IPS DF 6.9 (cell line): ENCODE data around the gene VAMP2.

Experiments
- DNase-seq: peaks from one replicate; pipeline ENCODE4 v3.0.0-alpha.2; 2013; ENCODE audit warnings: low read depth, low spot score
- H3K27ac ChIP-seq: one replicate; pipeline ENCODE4 v1.5.1; 2013; ENCODE audit warnings: low read length, control low read depth
- H3K27me3 ChIP-seq: 2 replicates; pipeline ENCODE4 v1.6.1; 2013; ENCODE audit warnings: mild to moderate bottlenecking, low read length; ENCODE audit not compliant: control insufficient read depth, insufficient read depth
- H3K36me3 ChIP-seq: 2 replicates; pipeline ENCODE4 v1.6.1; 2013; ENCODE audit warnings: low read length; ENCODE audit not compliant: control insufficient read depth, insufficient read depth
- H3K4me1 ChIP-seq: 2 replicates; pipeline ENCODE4 v1.6.1; 2013; ENCODE audit warnings: low read length; ENCODE audit not compliant: control insufficient read depth, insufficient read depth
- H3K4me3 ChIP-seq: 2 replicates; pipeline ENCODE4 v1.5.1; 2013; ENCODE audit warnings: mild to moderate bottlenecking, low read length
- H3K9me3 ChIP-seq: 2 replicates; pipeline ENCODE4 v1.6.1; 2013; ENCODE audit warnings: low read length, inconsistent platforms; ENCODE audit not compliant: control insufficient read depth, insufficient read depth
- WGBS: extraction: QIAGEN DNeasy Blood & Tissue Kit; methylation state at CpG from one replicate; pipeline ENCODE4 v1.1.7; 2013; ENCODE audit warnings: mixed read lengths, missing lambda C conversion rate; ENCODE audit not compliant: insufficient read length, insufficient coverage; 5-methylcytosine and 5-hydroxymethylcytosine counted together

VAMP2 gene

DNA sequence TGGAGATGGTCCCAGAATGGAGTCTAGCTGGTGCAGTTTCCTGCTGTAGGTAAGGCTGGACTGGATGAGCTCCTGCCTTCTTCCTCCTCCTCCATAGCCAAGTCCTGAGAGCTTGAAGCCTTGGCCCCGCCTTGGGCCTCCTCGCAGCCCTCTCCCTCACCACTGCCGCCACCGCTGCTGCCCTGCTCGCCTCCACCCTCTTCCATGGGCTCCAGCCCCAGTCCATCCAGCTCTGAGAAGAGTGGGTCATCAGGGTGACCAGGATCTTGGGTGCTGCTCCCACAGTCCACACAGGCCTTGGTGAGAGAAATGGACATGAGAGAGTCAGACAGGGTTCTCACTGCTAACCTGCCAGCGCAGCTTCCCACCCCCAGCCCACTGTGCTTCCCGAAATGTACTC is 21.7 kb downstream of the VAMP2 start:
- no CpG with 5 or more reads among the region's 7 CpGs for WGBS
- peaks cover 29% of the 10 kb centered on the region for H3K36me3 ChIP-seq

DNA sequence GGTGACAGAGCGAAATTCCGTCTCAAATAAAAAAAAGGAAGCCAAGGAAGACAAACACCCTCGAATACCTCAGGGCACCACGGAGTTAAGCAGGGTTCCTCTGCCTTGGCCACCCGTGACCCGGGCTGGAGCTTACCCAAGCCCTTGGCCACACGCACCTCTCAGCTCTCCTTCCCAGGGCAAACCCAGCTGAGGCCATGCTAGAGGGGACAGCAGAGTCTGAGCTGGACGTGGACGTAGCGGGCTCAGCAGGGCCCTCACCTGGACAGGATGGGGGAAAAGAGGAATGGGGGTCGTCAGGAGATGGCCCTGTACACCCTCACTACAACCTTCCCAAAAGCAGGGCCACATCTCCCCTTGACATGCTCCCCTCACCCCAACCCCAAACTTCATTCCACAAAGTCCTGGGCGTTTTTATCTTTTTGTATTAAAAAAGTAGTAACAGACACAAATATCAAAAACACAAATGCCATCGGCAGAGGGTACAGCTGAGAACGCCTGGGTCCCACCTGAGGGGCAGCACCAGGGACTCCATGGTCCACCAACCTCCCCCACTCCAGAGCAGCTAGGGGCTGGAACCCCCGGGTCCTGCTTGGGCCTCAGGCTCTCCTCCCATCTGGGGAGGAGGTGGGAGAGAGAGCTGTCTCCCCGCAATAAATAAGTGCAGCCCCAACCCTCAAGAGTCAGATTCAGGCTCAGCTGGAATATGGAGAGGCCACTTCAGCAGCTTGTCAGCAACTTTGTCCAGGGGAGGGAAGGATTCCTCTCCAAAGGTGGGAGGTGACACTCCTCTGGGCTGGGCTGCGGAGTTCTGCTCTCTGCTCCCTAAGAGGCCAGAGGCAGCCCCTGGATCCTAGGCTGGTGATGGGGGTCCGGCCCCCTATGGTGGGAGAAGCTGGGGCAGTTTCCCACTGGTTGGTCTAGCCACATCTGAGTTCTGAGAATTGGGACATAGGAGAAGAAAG is 22.4 kb downstream of the VAMP2 start:
- DNase-seq, result no peak
- H3K27me3 ChIP-seq, result no peaks in the 10 kb centered on the region
- H3K4me3 ChIP-seq, result no peak overlapping the region
- no peaks in the 10 kb centered on the region for H3K4me1 ChIP-seq
- no peak overlapping the region for H3K27ac ChIP-seq
- no CpG with 5 or more reads among the region's 18 CpGs for WGBS
- H3K36me3 ChIP-seq, result peaks cover 23% of the 10 kb centered on the region; the same call in 1 of the 2 replicates
- no peaks in the 10 kb centered on the region for H3K9me3 ChIP-seq

More for the DNA sequence above, 21.7 kb downstream of the VAMP2 start:
- Histone ChIP-seq H3K9me3 (no peaks in the 10 kb centered on the region), H3K27me3 (no peaks in the 10 kb centered on the region), H3K27ac (no peak overlapping the region), H3K4me1 (no peaks in the 10 kb centered on the region; the same call in 1 of the 2 replicates), H3K4me3 (no peak overlapping the region)
- no peak for DNase-seq

DNA sequence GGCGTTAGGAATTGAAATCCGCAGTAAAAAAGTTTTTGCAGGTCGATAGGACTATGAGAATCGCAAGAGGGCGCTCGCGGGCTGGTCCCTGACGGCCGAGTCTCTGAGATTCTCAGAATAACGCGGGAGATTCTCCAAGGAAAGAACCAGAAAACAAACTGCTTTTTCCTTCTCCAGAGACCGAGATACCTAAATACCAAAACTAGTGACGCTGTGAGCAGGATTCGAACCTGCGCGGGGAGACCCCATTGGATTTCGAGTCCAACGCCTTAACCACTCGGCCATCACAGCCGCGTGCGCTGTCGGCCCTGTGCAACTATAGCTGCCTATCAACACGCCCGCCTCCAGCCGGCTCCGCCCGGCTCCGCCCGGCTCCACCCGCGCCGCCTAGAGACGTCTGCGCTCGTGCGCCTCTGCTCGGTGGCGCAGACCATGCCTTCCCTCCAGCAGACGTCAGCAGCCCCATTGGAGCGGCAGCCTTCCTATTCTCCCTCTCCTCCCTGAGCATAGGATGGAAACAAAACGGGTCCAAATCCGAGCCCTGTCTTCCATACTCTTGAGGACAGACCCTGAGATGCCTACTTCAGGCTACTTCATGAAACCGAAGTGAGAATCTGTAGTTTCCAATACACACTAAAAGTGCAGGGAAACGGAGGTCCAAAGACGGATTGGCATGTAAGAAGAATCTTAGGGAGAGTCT is 23.9 kb downstream of the VAMP2 start:
- H3K4me3 ChIP-seq, result peak overlapping the region; percentile 60; the same call in 1 of the 2 replicates
- 0 out of 2 replicates have a peak, but pooled peaks cover under 1% of the 10 kb centered on the region for H3K4me1 ChIP-seq
- WGBS, result no CpG with 5 or more reads among the region's 46 CpGs
- no peak for DNase-seq
- H3K27me3 ChIP-seq, result no peaks in the 10 kb centered on the region
- peaks cover 15% of the 10 kb centered on the region; the same call in 1 of the 2 replicates for H3K36me3 ChIP-seq
- H3K27ac ChIP-seq, result no peak overlapping the region
- no peaks in the 10 kb centered on the region for H3K9me3 ChIP-seq

DNA sequence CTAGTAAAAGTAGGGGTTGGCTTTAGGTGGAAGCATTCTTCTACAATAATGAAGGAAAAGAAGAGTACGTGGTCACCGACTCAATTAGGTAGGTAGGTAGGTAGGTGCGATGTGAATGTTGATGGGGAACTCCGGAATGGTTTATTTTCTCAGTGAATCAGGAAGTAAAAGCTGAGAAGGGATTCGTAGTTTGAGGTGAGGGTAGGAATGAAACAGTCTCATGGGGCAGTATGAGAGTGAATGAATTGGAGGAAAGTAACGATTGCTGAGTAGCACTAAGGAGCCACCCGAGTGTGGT is 24.4 kb downstream of the VAMP2 start:
- Histone ChIP-seq H3K4me1 (peaks cover 2% of the 10 kb centered on the region; the same call in 1 of the 2 replicates), H3K4me3 (peak overlapping the region; percentile 57; the same call in 1 of the 2 replicates), H3K27me3 (no peaks in the 10 kb centered on the region), H3K36me3 (peaks cover 12% of the 10 kb centered on the region; the same call in 1 of the 2 replicates), H3K9me3 (no peaks in the 10 kb centered on the region), H3K27ac (no peak overlapping the region)
- DNase-seq, result no peak
- WGBS, result no CpG with 5 or more reads among the region's 7 CpGs

DNA sequence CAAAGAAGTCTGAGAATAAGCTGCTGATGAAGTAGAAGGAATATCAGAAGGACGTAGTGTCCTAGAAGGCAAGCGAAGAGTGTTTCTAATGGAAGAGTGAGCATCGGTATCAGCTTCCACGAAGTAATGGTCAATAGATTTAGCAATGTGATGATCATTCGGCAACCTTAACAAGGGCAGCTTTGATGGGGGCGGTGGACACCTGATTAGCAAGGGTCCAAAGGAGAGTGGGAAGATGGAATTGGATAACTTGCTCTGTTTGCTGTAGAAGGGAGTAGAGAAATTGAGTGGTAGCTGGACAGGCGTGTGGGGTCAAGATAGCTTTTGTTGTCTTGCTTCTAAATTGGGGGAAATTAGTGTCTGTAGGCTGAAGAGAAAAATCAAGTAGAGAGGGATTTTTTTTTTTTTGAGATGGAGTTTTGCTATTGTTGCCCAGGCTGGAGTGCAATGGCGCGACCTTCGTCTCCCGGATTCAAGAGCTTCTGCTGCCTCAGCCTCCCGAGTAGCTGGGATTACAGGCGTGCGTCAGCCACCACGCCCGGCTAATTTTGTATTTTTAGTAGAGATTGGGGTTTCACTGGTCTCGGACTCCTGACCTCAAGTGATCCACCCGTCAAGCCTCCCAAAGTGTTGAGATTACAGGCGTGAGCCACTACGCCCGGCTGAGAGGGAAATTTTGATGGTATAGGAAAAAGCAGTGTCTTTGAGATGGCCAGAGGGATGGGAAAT is 24.9 kb downstream of the VAMP2 start:
- peak overlapping the region; percentile 57; the same call in 1 of the 2 replicates for H3K4me3 ChIP-seq
- peaks cover 12% of the 10 kb centered on the region; the same call in 1 of the 2 replicates for H3K36me3 ChIP-seq
- H3K9me3 ChIP-seq, result no peaks in the 10 kb centered on the region
- no CpG with 5 or more reads among the region's 21 CpGs for WGBS
- H3K4me1 ChIP-seq, result peaks cover 4% of the 10 kb centered on the region; the same call in 1 of the 2 replicates
- H3K27ac ChIP-seq, result no peak overlapping the region
- H3K27me3 ChIP-seq, result no peaks in the 10 kb centered on the region
- DNase-seq, result no peak

DNA sequence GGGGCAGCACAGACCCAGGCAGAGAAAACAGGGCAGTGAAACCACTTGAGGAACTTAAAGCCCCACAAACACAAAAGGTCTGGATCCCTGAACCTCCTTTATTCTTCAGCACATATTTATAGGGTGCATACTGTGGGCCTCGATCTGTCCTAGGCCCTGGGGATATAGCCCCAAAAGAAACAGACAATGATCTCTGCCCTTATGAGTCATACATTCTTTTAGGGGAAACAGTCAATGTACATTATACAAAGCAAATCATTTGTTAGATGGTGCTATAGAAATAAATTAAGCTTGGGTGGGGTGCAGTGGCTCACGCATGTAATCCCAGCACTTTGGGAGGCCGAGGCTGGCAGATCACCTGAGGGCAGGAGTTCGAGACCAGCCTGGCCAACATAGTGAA is 28.8 kb downstream of the VAMP2 start:
- H3K4me1 ChIP-seq, result peaks cover 4% of the 10 kb centered on the region; the same call in 1 of the 2 replicates
- no peak overlapping the region for H3K4me3 ChIP-seq
- no peaks in the 10 kb centered on the region for H3K9me3 ChIP-seq
- no peaks in the 10 kb centered on the region for H3K36me3 ChIP-seq
- no peak for DNase-seq
- no CpG with 5 or more reads among the region's 4 CpGs for WGBS
- H3K27ac ChIP-seq, result no peak overlapping the region
- H3K27me3 ChIP-seq, result no peaks in the 10 kb centered on the region

DNA sequence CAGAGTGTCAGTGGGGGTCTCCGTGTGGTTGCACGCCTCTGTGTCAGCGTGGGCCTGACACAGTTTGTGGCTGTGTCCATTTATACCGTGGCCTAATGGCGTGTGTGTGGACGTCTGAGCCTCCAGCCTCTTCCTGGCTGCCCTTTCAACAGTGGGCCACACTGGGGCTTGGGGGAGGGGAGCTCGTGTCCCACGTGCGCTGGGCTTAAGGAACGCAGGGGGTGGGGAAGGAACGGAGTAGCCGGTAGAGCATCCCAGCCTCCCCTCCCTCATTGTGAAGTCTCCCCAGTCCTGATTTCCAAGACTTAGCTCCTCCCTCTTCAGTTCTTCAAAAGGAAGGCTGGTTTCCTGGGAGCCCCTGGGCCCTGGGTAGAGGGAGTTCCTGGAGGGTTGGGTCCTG is 29.3 kb downstream of the VAMP2 start:
- Histone ChIP-seq H3K4me3 (no peak overlapping the region), H3K27ac (no peak overlapping the region), H3K27me3 (peaks cover 2% of the 10 kb centered on the region; the same call in 1 of the 2 replicates), H3K4me1 (peaks cover 4% of the 10 kb centered on the region; the same call in 1 of the 2 replicates), H3K36me3 (no peaks in the 10 kb centered on the region), H3K9me3 (no peaks in the 10 kb centered on the region)
- DNase-seq, result no peak
- no CpG with 5 or more reads among the region's 12 CpGs for WGBS

DNA sequence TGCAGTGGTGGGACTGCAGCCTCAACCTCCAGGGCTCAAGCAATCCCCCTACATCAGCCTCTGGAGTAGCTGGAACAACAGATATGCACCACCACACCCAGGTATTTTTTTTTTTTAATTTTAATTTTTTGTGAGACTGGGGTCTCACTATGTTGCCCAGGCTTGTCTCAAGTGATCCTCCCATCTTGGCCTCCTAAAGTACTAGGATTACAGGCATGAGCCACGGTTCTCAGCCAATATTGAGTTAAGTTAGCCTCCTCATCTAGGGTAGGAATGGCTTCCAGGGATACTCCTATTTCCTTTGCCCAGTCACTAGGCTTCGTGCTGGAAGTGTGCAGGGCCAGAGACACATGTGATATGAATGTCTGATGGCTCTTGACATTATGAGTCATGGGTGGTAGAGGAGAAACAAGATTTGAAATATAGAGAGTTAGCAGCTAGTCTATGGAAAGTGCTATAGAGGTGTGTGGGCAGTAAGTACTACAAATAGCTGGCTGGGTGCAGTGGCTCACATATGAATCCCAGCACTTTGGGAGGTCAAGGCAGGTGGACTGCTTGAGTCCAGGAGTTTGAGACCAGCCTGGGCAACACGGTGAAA is 30.8 kb downstream of the VAMP2 start:
- no peak overlapping the region for H3K27ac ChIP-seq
- H3K36me3 ChIP-seq, result no peaks in the 10 kb centered on the region
- no peak for DNase-seq
- H3K9me3 ChIP-seq, result no peaks in the 10 kb centered on the region
- WGBS, result no CpG with 5 or more reads among the region's 3 CpGs
- peaks cover 5% of the 10 kb centered on the region; the same call in 1 of the 2 replicates for H3K27me3 ChIP-seq
- no peak overlapping the region for H3K4me3 ChIP-seq
- H3K4me1 ChIP-seq, result peaks cover 4% of the 10 kb centered on the region; the same call in 1 of the 2 replicates

DNA sequence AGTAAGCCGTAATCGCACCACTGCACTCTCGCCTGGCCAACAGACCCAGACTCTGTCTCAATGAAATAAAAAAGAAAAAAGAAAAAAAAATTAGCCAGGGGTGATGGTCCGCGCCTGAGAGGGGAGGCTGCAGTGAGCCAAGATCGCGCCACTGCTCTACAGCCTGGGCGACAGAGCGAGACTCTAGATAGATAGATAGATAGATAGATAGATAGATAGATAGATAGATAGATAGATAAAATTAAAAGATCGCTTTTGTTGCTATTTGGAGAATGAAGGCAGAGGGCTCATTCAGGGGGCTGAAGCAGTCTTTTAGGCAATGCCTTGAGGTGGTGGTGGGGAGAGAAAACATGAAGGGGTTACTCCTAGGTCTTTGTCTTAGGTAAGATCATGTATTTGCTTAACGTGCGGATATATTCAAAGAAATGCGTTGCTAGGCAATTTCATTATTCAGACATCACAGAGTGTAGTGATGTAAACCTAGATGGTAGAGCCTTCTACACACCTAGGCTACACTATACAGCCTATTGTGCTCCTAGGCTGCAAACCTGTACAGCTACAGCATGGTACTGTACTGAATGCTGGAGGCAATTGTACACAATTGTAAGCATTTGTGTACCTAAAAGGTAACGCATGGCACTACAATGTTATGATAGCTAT is 34.5 kb downstream of the VAMP2 start:
- no peaks in the 10 kb centered on the region for H3K9me3 ChIP-seq
- no peak overlapping the region for H3K27ac ChIP-seq
- H3K27me3 ChIP-seq, result peaks cover 27% of the 10 kb centered on the region
- H3K4me1 ChIP-seq, result peaks cover 5% of the 10 kb centered on the region; the same call in 1 of the 2 replicates
- no peak overlapping the region for H3K4me3 ChIP-seq
- H3K36me3 ChIP-seq, result no peaks in the 10 kb centered on the region
- WGBS, result 100% methylated on average over 1 of the region's 14 CpGs
- no peak for DNase-seq
